ENCODE results near the gene RAMAC. TPM values are rescaled to one million over a fixed set of nuclear protein-coding genes. Genes with fewer than 3 reads are reported as not detected.

Gene RAMAC
- total and polyA plus RNA-seq, 10 of the 15 experiments (the other 5 are each of a cell fraction or from before 2014, with no cell fraction given): 22.4 to 109 (median 41.7) TPM

DNA sequence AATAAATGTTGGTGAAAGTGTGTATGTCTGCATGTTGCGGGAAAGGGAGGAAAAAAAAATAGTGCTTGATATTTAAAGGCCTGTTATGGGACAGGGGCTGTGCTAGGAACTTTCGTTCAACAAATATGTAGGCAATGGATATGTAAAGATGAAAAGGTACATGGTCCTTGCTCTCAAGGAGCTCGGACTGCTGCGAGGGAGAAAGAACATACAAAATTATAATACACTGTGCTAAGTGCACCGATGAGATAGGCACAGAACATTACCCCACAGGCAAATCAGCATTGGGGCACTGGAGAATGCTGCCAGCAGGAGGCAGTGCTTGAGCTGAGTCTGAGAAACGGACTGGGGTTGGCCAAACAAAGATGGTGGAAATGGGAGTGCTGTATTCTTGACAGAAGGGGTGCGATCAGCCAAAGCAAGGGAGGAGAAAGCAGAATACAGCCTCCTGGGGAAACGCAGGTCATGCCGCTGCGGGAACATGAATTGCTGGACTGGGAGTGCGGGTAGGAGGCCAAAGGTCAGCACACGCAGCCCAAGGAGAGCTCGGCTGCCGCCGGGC lies 24.8 kb downstream of the RAMAC start (continued):
- TF ChIP-seq, protein P1, sequence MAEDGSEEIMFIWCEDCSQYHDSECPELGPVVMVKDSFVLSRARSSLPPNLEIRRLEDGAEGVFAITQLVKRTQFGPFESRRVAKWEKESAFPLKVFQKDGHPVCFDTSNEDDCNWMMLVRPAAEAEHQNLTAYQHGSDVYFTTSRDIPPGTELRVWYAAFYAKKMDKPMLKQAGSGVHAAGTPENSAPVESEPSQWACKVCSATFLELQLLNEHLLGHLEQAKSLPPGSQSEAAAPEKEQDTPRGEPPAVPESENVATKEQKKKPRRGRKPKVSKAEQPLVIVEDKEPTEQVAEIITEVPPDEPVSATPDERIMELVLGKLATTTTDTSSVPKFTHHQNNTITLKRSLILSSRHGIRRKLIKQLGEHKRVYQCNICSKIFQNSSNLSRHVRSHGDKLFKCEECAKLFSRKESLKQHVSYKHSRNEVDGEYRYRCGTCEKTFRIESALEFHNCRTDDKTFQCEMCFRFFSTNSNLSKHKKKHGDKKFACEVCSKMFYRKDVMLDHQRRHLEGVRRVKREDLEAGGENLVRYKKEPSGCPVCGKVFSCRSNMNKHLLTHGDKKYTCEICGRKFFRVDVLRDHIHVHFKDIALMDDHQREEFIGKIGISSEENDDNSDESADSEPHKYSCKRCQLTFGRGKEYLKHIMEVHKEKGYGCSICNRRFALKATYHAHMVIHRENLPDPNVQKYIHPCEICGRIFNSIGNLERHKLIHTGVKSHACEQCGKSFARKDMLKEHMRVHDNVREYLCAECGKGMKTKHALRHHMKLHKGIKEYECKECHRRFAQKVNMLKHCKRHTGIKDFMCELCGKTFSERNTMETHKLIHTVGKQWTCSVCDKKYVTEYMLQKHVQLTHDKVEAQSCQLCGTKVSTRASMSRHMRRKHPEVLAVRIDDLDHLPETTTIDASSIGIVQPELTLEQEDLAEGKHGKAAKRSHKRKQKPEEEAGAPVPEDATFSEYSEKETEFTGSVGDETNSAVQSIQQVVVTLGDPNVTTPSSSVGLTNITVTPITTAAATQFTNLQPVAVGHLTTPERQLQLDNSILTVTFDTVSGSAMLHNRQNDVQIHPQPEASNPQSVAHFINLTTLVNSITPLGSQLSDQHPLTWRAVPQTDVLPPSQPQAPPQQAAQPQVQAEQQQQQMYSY (CRISPR knock-in tag; IDR thresholded peaks at IDR 0.05): no peak
- TF ChIP-seq KLF5 (IDR thresholded peaks at IDR 0.05; ENCODE audit: partially characterized antibody) (no peak), RAD21 (IDR thresholded peaks at IDR 0.05; ENCODE audit: insufficient read depth, low read depth, low read length) (peak; percentile 76), YY1 (IDR thresholded peaks at IDR 0.05; ENCODE audit: low read depth, low read length) (peak; percentile 95), SMARCA5 (IDR thresholded peaks at IDR 0.05) (peak; percentile 97), SIN3A (IDR thresholded peaks at IDR 0.05; ENCODE audit: low read depth, low read length) (no peak), EGR1 (IDR thresholded peaks at IDR 0.05; ENCODE audit: borderline replicate concordance in 1 of 2, low read depth in 2 of 2, low read length in 2 of 2) (no peak), RFX5 (IDR thresholded peaks at IDR 0.05; ENCODE audit: low read depth, low read length) (no peak)
- TF ChIP-seq, protein P2, sequence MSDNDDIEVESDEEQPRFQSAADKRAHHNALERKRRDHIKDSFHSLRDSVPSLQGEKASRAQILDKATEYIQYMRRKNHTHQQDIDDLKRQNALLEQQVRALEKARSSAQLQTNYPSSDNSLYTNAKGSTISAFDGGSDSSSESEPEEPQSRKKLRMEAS (IDR thresholded peaks at IDR 0.05; ENCODE audit: low read depth, low read length): no peak
- TF ChIP-seq, protein P3, sequence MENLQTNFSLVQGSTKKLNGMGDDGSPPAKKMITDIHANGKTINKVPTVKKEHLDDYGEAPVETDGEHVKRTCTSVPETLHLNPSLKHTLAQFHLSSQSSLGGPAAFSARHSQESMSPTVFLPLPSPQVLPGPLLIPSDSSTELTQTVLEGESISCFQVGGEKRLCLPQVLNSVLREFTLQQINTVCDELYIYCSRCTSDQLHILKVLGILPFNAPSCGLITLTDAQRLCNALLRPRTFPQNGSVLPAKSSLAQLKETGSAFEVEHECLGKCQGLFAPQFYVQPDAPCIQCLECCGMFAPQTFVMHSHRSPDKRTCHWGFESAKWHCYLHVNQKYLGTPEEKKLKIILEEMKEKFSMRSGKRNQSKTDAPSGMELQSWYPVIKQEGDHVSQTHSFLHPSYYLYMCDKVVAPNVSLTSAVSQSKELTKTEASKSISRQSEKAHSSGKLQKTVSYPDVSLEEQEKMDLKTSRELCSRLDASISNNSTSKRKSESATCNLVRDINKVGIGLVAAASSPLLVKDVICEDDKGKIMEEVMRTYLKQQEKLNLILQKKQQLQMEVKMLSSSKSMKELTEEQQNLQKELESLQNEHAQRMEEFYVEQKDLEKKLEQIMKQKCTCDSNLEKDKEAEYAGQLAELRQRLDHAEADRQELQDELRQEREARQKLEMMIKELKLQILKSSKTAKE (IDR thresholded peaks at IDR 0.05; ENCODE audit: low read depth, poor library complexity, severe bottlenecking): peak; percentile 15
- TF ChIP-seq, protein P4, sequence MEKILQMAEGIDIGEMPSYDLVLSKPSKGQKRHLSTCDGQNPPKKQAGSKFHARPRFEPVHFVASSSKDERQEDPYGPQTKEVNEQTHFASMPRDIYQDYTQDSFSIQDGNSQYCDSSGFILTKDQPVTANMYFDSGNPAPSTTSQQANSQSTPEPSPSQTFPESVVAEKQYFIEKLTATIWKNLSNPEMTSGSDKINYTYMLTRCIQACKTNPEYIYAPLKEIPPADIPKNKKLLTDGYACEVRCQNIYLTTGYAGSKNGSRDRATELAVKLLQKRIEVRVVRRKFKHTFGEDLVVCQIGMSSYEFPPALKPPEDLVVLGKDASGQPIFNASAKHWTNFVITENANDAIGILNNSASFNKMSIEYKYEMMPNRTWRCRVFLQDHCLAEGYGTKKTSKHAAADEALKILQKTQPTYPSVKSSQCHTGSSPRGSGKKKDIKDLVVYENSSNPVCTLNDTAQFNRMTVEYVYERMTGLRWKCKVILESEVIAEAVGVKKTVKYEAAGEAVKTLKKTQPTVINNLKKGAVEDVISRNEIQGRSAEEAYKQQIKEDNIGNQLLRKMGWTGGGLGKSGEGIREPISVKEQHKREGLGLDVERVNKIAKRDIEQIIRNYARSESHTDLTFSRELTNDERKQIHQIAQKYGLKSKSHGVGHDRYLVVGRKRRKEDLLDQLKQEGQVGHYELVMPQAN (conservative IDR thresholded peaks at IDR 0.05): peak; percentile 67; the same call in 1 of the 2 replicates
- TF ChIP-seq, protein P5, sequence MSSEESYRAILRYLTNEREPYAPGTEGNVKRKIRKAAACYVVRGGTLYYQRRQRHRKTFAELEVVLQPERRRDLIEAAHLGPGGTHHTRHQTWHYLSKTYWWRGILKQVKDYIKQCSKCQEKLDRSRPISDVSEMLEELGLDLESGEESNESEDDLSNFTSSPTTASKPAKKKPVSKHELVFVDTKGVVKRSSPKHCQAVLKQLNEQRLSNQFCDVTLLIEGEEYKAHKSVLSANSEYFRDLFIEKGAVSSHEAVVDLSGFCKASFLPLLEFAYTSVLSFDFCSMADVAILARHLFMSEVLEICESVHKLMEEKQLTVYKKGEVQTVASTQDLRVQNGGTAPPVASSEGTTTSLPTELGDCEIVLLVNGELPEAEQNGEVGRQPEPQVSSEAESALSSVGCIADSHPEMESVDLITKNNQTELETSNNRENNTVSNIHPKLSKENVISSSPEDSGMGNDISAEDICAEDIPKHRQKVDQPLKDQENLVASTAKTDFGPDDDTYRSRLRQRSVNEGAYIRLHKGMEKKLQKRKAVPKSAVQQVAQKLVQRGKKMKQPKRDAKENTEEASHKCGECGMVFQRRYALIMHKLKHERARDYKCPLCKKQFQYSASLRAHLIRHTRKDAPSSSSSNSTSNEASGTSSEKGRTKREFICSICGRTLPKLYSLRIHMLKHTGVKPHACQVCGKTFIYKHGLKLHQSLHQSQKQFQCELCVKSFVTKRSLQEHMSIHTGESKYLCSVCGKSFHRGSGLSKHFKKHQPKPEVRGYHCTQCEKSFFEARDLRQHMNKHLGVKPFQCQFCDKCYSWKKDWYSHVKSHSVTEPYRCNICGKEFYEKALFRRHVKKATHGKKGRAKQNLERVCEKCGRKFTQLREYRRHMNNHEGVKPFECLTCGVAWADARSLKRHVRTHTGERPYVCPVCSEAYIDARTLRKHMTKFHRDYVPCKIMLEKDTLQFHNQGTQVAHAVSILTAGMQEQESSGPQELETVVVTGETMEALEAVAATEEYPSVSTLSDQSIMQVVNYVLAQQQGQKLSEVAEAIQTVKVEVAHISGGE (CRISPR knock-in tag; IDR thresholded peaks at IDR 0.05): no peak
- TF ChIP-seq, protein P6, sequence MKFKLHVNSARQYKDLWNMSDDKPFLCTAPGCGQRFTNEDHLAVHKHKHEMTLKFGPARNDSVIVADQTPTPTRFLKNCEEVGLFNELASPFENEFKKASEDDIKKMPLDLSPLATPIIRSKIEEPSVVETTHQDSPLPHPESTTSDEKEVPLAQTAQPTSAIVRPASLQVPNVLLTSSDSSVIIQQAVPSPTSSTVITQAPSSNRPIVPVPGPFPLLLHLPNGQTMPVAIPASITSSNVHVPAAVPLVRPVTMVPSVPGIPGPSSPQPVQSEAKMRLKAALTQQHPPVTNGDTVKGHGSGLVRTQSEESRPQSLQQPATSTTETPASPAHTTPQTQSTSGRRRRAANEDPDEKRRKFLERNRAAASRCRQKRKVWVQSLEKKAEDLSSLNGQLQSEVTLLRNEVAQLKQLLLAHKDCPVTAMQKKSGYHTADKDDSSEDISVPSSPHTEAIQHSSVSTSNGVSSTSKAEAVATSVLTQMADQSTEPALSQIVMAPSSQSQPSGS (IDR thresholded peaks at IDR 0.05; ENCODE audit: low read length): no peak
- TF ChIP-seq, protein P7, sequence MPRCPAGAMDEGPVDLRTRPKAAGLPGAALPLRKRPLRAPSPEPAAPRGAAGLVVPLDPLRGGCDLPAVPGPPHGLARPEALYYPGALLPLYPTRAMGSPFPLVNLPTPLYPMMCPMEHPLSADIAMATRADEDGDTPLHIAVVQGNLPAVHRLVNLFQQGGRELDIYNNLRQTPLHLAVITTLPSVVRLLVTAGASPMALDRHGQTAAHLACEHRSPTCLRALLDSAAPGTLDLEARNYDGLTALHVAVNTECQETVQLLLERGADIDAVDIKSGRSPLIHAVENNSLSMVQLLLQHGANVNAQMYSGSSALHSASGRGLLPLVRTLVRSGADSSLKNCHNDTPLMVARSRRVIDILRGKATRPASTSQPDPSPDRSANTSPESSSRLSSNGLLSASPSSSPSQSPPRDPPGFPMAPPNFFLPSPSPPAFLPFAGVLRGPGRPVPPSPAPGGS (IDR thresholded peaks at IDR 0.05; ENCODE audit: borderline replicate concordance, insufficient read depth, low read depth, low read length, poor library complexity, severe bottlenecking): no peak
